Panc1 (cell line): ENCODE results near the gene EDAR. TPM values are rescaled to one million over a fixed set of nuclear protein-coding genes. Genes with fewer than 3 reads are reported as not detected.

ENCODE experiments used
- ATAC-seq: fragments of 200-7000 bp; cut with Tn5 transposase; 2 replicates; pipeline ENCODE4 v1.9.1; 2020; ENCODE audit warnings: mild to moderate bottlenecking, moderate library complexity
- BruUV-seq: library from RNA; stranded (reverse); fragments of 400-500 nt; replicated peaks from 2 replicates; lab custom pipeline; 2021; lab: Mats Ljungman, UMichigan
- CTCF ChIA-PET: fragments of 300-600 bp; sonication (Branson Sonifier 250); formaldehyde crosslinking; loops from one replicate; lab custom pipeline; 2022; ENCODE audit warnings: antibody characterized with exemption; lab: Charles Lee
- POLR2A ChIA-PET: fragments of 300-600 bp; sonication (Branson Sonifier 250); formaldehyde crosslinking; loops from one replicate; lab custom pipeline; 2022; ENCODE audit warnings: antibody characterized with exemption; lab: Charles Lee
- DNase-seq: peaks from one replicate; pipeline ENCODE4 v3.0.0-alpha.2; 2010; ENCODE audit warnings: low read depth, low spot score
- H3K27ac ChIP-seq: 2 replicates; pipeline ENCODE4 v1.5.1; 2011; ENCODE audit warnings: mild to moderate bottlenecking, low read length, inconsistent platforms
- H3K27me3 ChIP-seq: fragments of 200-500 bp; sonication (Bioruptor generic); 2 replicates; pipeline ENCODE4 v1.6.0; 2014; ENCODE audit warnings: low read length, inconsistent platforms; ENCODE audit not compliant: control insufficient read depth, insufficient read depth
- H3K36me3 ChIP-seq: fragments of 200-500 bp; sonication (Bioruptor generic); 2 replicates; pipeline ENCODE4 v1.5.1; 2014; ENCODE audit warnings: inconsistent platforms, mild to moderate bottlenecking, low read length, moderate library complexity; ENCODE audit not compliant: control insufficient read depth, insufficient read depth
- H3K4me1 ChIP-seq: 2 replicates; pipeline ENCODE4 v1.5.1; 2011; ENCODE audit warnings: inconsistent platforms, mild to moderate bottlenecking, low read length, moderate library complexity; ENCODE audit not compliant: control insufficient read depth, insufficient read depth
- H3K4me3 ChIP-seq, 2 experiments: 2 replicates each; pipeline ENCODE4 v1.5.1; 2011 to 2012; ENCODE audit warnings: low read depth in 2 of 2, low read length in 2 of 2, mild to moderate bottlenecking in 2 of 2, inconsistent platforms in 1 of 2, moderate library complexity in 1 of 2
- H3K9me3 ChIP-seq: fragments of 200-500 bp; sonication (Bioruptor generic); 2 replicates; pipeline ENCODE4 v1.5.1; 2014; ENCODE audit warnings: low read depth, mild to moderate bottlenecking, inconsistent platforms, low read length, moderate library complexity; ENCODE audit not compliant: control insufficient read depth, insufficient read depth
- POLR2AphosphoS5 ChIP-seq: IDR thresholded peaks from 2 replicates; pipeline ENCODE4 v1.6.1; 2012; ENCODE audit warnings: mild to moderate bottlenecking, low read depth, low read length, moderate library complexity
- SIN3A ChIP-seq: IDR thresholded peaks from 2 replicates; pipeline ENCODE4 v1.6.1; 2012; ENCODE audit warnings: low read depth, mild to moderate bottlenecking, low read length, moderate library complexity, borderline replicate concordance; ENCODE audit not compliant: insufficient read depth
- TCF7L2 ChIP-seq: IDR thresholded peaks from 2 replicates; pipeline ENCODE4 v1.6.1; 2011; ENCODE audit warnings: mild to moderate bottlenecking, low read depth, low read length, inconsistent platforms
- in situ Hi-C: cut with HindIII; loops from 2 replicates; pipeline ENCODE4 v1.10.0; 2016; ENCODE audit warnings: low sequenced_read_pairs, low pct_unique_long_range_greater_than_20kb
- intact Hi-C: fragments of 100-400 bp; cut with micrococcal nuclease; formaldehyde crosslinking; loops from one replicate; pipeline ENCODE4 v1.10.0; 2022; ENCODE audit not compliant: unreplicated experiment
- total RNA-seq: library from RNA; stranded (reverse); gene quantifications from one replicate; pipeline ENCODE4 v1.2.1, GENCODE V29; 2021; ENCODE audit not compliant: unreplicated experiment
- TF ChIP-seq, protein P1 (sequence below): fragments of 450-650 bp; IDR thresholded peaks from 2 replicates; pipeline ENCODE4 v1.5.1; 2017; ENCODE audit warnings: mild to moderate bottlenecking
- TF ChIP-seq, protein P2 (sequence below), 2 experiments: IDR thresholded peaks; 2 replicates each; pipeline ENCODE4 v1.6.1; 2011 to 2012; ENCODE audit warnings: low read depth in 2 of 2, control low read depth in 1 of 2, low read length in 1 of 2, mild to moderate bottlenecking in 1 of 2, moderate library complexity in 1 of 2; ENCODE audit not compliant: insufficient read depth in 1 of 2

The EDAR gene
- total RNA-seq, 1 experiment from 2014 or later: not detected

DNA sequence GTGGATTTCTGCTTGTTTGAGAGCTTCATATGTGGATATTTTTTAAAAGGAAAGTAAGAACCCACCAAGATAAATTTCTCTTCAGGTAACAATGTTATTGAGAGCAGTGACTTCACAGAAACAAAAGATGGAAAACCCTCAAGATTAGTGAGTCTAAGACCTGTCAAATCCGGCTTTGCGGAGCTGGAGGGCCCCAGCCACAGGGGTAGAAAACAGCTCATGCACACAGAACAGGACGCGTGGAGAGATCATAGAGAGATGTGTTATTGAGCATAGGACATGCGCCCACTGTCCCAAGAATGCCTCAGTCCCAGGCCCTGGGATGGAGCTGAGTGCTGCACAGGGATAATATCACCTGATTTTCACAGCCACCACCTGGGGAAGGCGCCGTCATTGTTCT, 21.3 kb downstream of the EDAR start:
- ChIA-PET CTCF (no interaction called here), POLR2A (interaction anchor here (0.6 kb wide), 1 partner anchor 84 kb away, joined by 3 read pairs; no protein-coding TSS in a partner anchor)
- no peaks in the 10 kb centered on the region for H3K36me3 ChIP-seq
- no TSS peak for BruUV-seq
- intact Hi-C loops (no loop called here), in situ Hi-C loops (no loop called here)
- no peaks in the 10 kb centered on the region for H3K9me3 ChIP-seq
- no peak for TF ChIP-seq TCF7L2
- H3K4me3 ChIP-seq: no peak overlapping the region
- DNase-seq (no peak), ATAC-seq (no peak)
- no peak overlapping the region for H3K27ac ChIP-seq
- H3K27me3 ChIP-seq: no peaks in the 10 kb centered on the region
- no peaks in the 10 kb centered on the region for H3K4me1 ChIP-seq

DNA sequence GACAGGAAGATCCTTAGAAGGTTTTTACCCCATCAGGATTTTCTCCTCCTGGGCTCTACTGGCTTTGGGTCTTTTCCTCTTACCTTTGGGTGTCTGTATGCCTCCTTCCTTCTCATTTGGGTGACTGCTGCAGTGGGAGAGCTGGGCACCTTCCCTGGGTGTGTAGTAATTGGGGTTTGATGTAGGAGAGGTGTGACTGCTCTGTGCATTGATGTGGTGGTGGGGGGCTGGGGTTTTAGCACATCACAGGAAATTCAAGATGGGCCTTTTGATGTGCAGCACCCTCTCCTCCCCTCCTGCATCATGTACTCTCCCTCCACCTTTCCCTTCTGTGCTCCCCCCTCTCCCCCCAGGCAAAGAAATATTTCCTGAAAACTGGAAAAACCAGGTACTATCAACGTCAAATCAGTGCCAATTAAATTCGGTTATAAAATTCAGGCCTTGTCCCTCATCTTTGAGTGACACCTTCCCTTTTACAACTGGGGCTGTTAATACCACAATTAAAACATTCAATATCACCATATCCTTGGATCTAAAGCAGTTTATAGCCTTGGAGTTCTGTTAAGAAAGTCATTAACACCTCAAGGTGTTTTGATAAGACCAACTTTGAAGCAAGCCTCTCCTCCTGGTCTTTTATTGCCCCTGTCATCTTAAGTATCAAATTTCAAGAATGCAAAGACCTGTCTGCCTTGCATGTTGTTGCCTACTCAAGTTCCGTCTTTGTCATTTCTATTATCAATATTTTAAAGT, 23.3 kb downstream of the EDAR start:
- Histone ChIP-seq H3K4me3 (no peak overlapping the region), H3K9me3 (no peaks in the 10 kb centered on the region), H3K4me1 (no peaks in the 10 kb centered on the region), H3K27ac (no peak overlapping the region), H3K36me3 (no peaks in the 10 kb centered on the region), H3K27me3 (no peaks in the 10 kb centered on the region)
- ChIA-PET CTCF (no interaction called here), POLR2A (no interaction called here)
- no TSS peak for BruUV-seq
- in situ Hi-C loops (no loop called here), intact Hi-C loops (no loop called here)
- DNase-seq: no peak
- TF ChIP-seq, protein P1, sequence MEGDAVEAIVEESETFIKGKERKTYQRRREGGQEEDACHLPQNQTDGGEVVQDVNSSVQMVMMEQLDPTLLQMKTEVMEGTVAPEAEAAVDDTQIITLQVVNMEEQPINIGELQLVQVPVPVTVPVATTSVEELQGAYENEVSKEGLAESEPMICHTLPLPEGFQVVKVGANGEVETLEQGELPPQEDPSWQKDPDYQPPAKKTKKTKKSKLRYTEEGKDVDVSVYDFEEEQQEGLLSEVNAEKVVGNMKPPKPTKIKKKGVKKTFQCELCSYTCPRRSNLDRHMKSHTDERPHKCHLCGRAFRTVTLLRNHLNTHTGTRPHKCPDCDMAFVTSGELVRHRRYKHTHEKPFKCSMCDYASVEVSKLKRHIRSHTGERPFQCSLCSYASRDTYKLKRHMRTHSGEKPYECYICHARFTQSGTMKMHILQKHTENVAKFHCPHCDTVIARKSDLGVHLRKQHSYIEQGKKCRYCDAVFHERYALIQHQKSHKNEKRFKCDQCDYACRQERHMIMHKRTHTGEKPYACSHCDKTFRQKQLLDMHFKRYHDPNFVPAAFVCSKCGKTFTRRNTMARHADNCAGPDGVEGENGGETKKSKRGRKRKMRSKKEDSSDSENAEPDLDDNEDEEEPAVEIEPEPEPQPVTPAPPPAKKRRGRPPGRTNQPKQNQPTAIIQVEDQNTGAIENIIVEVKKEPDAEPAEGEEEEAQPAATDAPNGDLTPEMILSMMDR: no peak
- TF ChIP-seq TCF7L2: no peak
- TF ChIP-seq POLR2AphosphoS5: no peak
- no peak for TF ChIP-seq SIN3A
- TF ChIP-seq, protein P2, sequence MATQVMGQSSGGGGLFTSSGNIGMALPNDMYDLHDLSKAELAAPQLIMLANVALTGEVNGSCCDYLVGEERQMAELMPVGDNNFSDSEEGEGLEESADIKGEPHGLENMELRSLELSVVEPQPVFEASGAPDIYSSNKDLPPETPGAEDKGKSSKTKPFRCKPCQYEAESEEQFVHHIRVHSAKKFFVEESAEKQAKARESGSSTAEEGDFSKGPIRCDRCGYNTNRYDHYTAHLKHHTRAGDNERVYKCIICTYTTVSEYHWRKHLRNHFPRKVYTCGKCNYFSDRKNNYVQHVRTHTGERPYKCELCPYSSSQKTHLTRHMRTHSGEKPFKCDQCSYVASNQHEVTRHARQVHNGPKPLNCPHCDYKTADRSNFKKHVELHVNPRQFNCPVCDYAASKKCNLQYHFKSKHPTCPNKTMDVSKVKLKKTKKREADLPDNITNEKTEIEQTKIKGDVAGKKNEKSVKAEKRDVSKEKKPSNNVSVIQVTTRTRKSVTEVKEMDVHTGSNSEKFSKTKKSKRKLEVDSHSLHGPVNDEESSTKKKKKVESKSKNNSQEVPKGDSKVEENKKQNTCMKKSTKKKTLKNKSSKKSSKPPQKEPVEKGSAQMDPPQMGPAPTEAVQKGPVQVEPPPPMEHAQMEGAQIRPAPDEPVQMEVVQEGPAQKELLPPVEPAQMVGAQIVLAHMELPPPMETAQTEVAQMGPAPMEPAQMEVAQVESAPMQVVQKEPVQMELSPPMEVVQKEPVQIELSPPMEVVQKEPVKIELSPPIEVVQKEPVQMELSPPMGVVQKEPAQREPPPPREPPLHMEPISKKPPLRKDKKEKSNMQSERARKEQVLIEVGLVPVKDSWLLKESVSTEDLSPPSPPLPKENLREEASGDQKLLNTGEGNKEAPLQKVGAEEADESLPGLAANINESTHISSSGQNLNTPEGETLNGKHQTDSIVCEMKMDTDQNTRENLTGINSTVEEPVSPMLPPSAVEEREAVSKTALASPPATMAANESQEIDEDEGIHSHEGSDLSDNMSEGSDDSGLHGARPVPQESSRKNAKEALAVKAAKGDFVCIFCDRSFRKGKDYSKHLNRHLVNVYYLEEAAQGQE (IDR thresholded peaks at IDR 0.05; ENCODE audit: insufficient read depth in 1 of 2, low read depth in 2 of 2, low read length in 1 of 2): no peak
- ATAC-seq: no peak

GRCh38 chr2:108963057-108963456, 26.0 kb downstream of the EDAR start:
- intact Hi-C loops: no loop called here
- TF ChIP-seq POLR2AphosphoS5 (no peak), TCF7L2 (no peak), SIN3A (no peak)
- Histone ChIP-seq H3K36me3 (no peaks in the 10 kb centered on the region), H3K27me3 (no peaks in the 10 kb centered on the region), H3K4me1 (no peaks in the 10 kb centered on the region), H3K9me3 (no peaks in the 10 kb centered on the region), H3K27ac (no peak overlapping the region), H3K4me3 (no peak overlapping the region)
- POLR2A ChIA-PET: no interaction called here
- in situ Hi-C loops: no loop called here
- CTCF ChIA-PET: no interaction called here
- ATAC-seq (no peak), DNase-seq (no peak)
- BruUV-seq: no TSS peak
